ENCODE results near the gene CENATAC.
"Not testable (repeated sequence)": the region's sequence is repeated elsewhere in the genome, so short reads cannot be mapped to it uniquely, and the experiment has no call there.

The CENATAC gene

GRCh38 chr11:118997627-118998387, at the start of gene CENATAC:
Gene CENATAC (plus strand): TSS chr11:118998138. CDS start chr11:118998198, 60 bp downstream.
- DNase-seq (ENCODE audit: low spot score) = peak; percentile 97

GRCh38 chr11:118953265-118953664, 44.7 kb upstream of the CENATAC start:
- DNase-seq (ENCODE audit: low spot score) = no peak

GRCh38 chr11:118953976-118954375, 44.0 kb upstream of the CENATAC start:
- DNase-seq (ENCODE audit: low spot score) = not testable (repeated sequence)

GRCh38 chr11:118956094-118956846, 41.7 kb upstream of the CENATAC start, which contains the start of gene UPK2:
Gene UPK2 (plus strand): TSS chr11:118956298. CDS start chr11:118956351, 53 bp downstream.
- DNase-seq (ENCODE audit: low spot score) = peak; percentile 92

- DNase-seq (ENCODE audit: low spot score) = no peak
Observed at GRCh38 chr11:118956847-118957469, 41.0 kb upstream of the CENATAC start.

GRCh38 chr11:118957549-118957948, 40.4 kb upstream of the CENATAC start:
- no peak for DNase-seq (ENCODE audit: low spot score)

- no peak for DNase-seq (ENCODE audit: low spot score)
Observed at GRCh38 chr11:118957968-118958367, 40.0 kb upstream of the CENATAC start.

- DNase-seq (ENCODE audit: low spot score) = no peak
Observed at GRCh38 chr11:118958577-118958976, 39.4 kb upstream of the CENATAC start.

GRCh38 chr11:118961189-118961588, 36.7 kb upstream of the CENATAC start:
- no peak for DNase-seq (ENCODE audit: low spot score)

- no peak for DNase-seq (ENCODE audit: low spot score)
Observed at GRCh38 chr11:118961591-118961990, 36.3 kb upstream of the CENATAC start.

- not testable (repeated sequence) for DNase-seq (ENCODE audit: low spot score)
Observed at GRCh38 chr11:118969508-118969907, 28.4 kb upstream of the CENATAC start.

- DNase-seq (ENCODE audit: low spot score) = no peak
Observed at GRCh38 chr11:118971646-118972045, 26.3 kb upstream of the CENATAC start, which contains the start of gene FOXR1. Gene FOXR1 (plus strand): TSS chr11:118971761. CDS start chr11:118971932, 171 bp downstream.

GRCh38 chr11:118973985-118974384, 24.0 kb upstream of the CENATAC start:
- no peak for DNase-seq (ENCODE audit: low spot score)

GRCh38 chr11:118975771-118976709, 21.9 kb upstream of the CENATAC start:
- no peak for DNase-seq (ENCODE audit: low spot score)

GRCh38 chr11:118979434-118979833, 18.5 kb upstream of the CENATAC start:
- DNase-seq (ENCODE audit: low spot score) = no peak

- no peak for DNase-seq (ENCODE audit: low spot score)
Observed at GRCh38 chr11:118980191-118980881, 17.6 kb upstream of the CENATAC start.

- DNase-seq (ENCODE audit: low spot score) = not testable (repeated sequence)
Observed at GRCh38 chr11:118984337-118984736, 13.6 kb upstream of the CENATAC start.

GRCh38 chr11:118984825-118985224, 13.1 kb upstream of the CENATAC start:
- no peak for DNase-seq (ENCODE audit: low spot score)

GRCh38 chr11:118988280-118988679, 9.7 kb upstream of the CENATAC start:
- no peak for DNase-seq (ENCODE audit: low spot score)

- not testable (repeated sequence) for DNase-seq (ENCODE audit: low spot score)
Observed at GRCh38 chr11:118991486-118992038, 6.4 kb upstream of the CENATAC start.

Data from HuH-7.5 (cell line).